Measurements from ENCODE around the gene ZMIZ1. TPM values are rescaled to one million over a fixed set of nuclear protein-coding genes. Genes with fewer than 3 reads are reported as not detected.
A peak's percentile ranks its signal among the peaks of the same experiment; 100 is the strongest.

The ZMIZ1 gene
- total and polyA plus RNA-seq, 2 experiments from 2014 or later: 9.2 to 30.9 TPM

DNA sequence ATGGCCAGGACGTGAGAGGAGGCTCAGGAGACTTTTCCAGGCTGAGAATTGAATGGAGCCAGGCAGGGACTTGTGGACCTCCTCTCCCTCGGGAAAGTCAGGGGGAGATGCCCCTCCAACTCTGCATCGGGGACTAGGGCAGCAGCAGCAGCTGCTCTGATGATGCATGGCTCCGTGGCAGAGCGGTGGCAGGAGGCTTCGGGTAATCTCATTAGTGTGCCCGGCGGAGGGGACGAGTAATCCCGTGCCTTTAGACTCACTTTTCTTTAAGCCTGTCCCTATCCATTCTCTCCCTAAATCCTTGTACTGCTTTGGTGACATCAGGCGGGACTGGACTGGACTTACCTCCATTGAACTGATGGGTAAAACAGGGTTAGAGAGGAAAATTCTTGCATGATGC lies 75.1 kb downstream of the ZMIZ1 start (continued):
- TF ChIP-seq NANOG (IDR thresholded peaks at IDR 0.05; ENCODE audit: borderline replicate concordance): no peak
- TF ChIP-seq, protein P1, sequence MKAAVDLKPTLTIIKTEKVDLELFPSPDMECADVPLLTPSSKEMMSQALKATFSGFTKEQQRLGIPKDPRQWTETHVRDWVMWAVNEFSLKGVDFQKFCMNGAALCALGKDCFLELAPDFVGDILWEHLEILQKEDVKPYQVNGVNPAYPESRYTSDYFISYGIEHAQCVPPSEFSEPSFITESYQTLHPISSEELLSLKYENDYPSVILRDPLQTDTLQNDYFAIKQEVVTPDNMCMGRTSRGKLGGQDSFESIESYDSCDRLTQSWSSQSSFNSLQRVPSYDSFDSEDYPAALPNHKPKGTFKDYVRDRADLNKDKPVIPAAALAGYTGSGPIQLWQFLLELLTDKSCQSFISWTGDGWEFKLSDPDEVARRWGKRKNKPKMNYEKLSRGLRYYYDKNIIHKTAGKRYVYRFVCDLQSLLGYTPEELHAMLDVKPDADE (IDR thresholded peaks at IDR 0.05): no peak

DNA sequence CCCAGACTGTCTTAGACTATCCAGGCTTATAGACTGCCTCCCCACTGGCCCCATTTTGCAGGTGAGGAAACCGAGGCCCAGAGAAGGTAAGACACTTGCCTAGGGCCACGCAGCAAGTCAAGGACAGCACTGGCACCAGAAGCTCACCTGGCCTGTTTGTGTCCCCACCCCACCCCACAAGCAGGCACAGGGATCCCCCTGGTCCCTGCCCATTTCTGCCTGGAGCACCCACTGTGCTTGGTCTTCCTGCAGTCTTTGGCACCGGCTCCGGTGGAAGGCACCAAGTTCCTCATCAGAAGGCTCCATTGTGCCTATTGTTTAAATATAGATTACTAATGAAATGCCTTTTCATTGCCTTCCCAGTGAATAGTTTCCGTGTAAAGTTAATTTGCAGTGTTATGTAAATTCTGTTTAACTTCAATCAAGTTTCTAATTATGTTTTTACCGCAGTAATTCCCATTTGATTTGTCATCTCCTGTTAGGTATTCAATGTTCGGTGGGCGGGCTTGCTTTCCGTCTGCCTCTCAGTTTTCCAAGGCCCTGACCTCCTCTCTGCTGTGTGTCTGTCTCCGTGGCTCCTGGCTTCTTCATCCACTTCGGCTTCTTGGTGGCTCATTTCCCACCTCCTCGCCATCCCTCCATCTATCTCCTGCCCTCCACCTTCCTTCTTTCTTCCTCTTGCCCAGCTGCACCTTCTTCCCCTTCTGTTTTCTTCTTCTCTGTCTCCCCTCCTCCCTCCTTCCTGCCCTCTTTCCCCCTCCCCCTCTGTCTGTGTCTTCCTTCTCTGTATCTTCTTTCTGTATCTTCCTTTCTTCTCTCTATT lies 75.8 kb downstream of the ZMIZ1 start:
- Mint-ChIP-seq H3K27me3 (ENCODE audit: insufficient read depth, low read depth, poor library complexity) (peaks cover 20% of the 10 kb centered on the region), H3K4me3 (peak overlapping the region; percentile 8; the same call in 1 of the 3 replicates), H3K4me1 (peaks cover 53% of the 10 kb centered on the region), H3K36me3 (ENCODE audit: low read depth) (peaks cover 16% of the 10 kb centered on the region), H3K9me3 (no peaks in the 10 kb centered on the region; the same call in 2 of the 3 replicates), H3K27ac (peak overlapping the region; percentile 41)
- H3K36me3 ChIP-seq (ENCODE audit: insufficient read depth): no peaks in the 10 kb centered on the region
- no peaks in the 10 kb centered on the region for H4K20me1 ChIP-seq (replicated peaks; ENCODE audit: insufficient read depth)
- H3K27me3 ChIP-seq (ENCODE audit: insufficient read depth): no peaks in the 10 kb centered on the region
- peaks cover 7% of the 10 kb centered on the region; the same call in 1 of the 2 replicates for H3K79me2 ChIP-seq (replicated peaks; ENCODE audit: insufficient read depth)
- H3K4me3 ChIP-seq: no peak overlapping the region
- H3K27ac ChIP-seq (ENCODE audit: low read depth): no peak overlapping the region
- no peak overlapping the region for H2AFZ ChIP-seq
- peak overlapping the region; percentile 64 for H3K4me2 ChIP-seq
- ATAC-seq (no peak), DNase-seq (ENCODE audit: low spot score) (no peak)
- H3K9me2 ChIP-seq (ENCODE audit: insufficient read depth): no peaks in the 10 kb centered on the region
- H3K4me1 ChIP-seq (ENCODE audit: insufficient read depth): peaks cover 31% of the 10 kb centered on the region
- no peaks in the 10 kb centered on the region for H3F3A ChIP-seq (replicated peaks; ENCODE audit: low read depth)
- no peak for TF ChIP-seq NANOG (IDR thresholded peaks at IDR 0.05; ENCODE audit: borderline replicate concordance)
- no peak for TF ChIP-seq STAT1 (IDR thresholded peaks at IDR 0.05; ENCODE audit: unreplicated experiment)
- TF ChIP-seq, protein P1 (IDR thresholded peaks at IDR 0.05): no peak
- TF ChIP-seq ZNF114 (CRISPR knock-in tag; IDR thresholded peaks at IDR 0.05): no peak
- no peak for TF ChIP-seq EZH2phosphoT487 (IDR thresholded peaks at IDR 0.05; ENCODE audit: unreplicated experiment)
- TF ChIP-seq, protein P2, sequence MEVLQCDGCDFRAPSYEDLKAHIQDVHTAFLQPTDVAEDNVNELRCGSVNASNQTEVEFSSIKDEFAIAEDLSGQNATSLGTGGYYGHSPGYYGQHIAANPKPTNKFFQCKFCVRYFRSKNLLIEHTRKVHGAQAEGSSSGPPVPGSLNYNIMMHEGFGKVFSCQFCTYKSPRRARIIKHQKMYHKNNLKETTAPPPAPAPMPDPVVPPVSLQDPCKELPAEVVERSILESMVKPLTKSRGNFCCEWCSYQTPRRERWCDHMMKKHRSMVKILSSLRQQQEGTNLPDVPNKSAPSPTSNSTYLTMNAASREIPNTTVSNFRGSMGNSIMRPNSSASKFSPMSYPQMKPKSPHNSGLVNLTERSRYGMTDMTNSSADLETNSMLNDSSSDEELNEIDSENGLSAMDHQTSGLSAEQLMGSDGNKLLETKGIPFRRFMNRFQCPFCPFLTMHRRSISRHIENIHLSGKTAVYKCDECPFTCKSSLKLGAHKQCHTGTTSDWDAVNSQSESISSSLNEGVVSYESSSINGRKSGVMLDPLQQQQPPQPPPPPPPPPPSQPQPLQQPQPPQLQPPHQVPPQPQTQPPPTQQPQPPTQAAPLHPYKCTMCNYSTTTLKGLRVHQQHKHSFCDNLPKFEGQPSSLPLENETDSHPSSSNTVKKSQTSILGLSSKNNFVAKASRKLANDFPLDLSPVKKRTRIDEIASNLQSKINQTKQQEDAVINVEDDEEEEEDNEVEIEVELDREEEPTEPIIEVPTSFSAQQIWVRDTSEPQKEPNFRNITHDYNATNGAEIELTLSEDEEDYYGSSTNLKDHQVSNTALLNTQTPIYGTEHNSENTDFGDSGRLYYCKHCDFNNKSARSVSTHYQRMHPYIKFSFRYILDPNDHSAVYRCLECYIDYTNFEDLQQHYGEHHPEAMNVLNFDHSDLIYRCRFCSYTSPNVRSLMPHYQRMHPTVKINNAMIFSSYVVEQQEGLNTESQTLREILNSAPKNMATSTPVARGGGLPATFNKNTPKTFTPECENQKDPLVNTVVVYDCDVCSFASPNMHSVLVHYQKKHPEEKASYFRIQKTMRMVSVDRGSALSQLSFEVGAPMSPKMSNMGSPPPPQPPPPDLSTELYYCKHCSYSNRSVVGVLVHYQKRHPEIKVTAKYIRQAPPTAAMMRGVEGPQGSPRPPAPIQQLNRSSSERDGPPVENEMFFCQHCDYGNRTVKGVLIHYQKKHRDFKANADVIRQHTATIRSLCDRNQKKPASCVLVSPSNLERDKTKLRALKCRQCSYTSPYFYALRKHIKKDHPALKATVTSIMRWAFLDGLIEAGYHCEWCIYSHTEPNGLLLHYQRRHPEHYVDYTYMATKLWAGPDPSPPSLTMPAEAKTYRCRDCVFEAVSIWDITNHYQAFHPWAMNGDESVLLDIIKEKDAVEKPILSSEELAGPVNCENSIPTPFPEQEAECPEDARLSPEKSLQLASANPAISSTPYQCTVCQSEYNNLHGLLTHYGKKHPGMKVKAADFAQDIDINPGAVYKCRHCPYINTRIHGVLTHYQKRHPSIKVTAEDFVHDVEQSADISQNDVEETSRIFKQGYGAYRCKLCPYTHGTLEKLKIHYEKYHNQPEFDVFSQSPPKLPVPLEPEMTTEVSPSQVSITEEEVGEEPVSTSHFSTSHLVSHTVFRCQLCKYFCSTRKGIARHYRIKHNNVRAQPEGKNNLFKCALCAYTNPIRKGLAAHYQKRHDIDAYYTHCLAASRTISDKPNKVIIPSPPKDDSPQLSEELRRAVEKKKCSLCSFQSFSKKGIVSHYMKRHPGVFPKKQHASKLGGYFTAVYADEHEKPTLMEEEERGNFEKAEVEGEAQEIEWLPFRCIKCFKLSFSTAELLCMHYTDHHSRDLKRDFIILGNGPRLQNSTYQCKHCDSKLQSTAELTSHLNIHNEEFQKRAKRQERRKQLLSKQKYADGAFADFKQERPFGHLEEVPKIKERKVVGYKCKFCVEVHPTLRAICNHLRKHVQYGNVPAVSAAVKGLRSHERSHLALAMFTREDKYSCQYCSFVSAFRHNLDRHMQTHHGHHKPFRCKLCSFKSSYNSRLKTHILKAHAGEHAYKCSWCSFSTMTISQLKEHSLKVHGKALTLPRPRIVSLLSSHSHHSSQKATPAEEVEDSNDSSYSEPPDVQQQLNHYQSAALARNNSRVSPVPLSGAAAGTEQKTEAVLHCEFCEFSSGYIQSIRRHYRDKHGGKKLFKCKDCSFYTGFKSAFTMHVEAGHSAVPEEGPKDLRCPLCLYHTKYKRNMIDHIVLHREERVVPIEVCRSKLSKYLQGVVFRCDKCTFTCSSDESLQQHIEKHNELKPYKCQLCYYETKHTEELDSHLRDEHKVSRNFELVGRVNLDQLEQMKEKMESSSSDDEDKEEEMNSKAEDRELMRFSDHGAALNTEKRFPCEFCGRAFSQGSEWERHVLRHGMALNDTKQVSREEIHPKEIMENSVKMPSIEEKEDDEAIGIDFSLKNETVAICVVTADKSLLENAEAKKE (CRISPR knock-in tag; IDR thresholded peaks at IDR 0.05): no peak
- no peak for TF ChIP-seq POLR2AphosphoS5 (IDR thresholded peaks at IDR 0.05; ENCODE audit: low read depth)
- no peak for TF ChIP-seq ZNF331 (CRISPR knock-in tag; IDR thresholded peaks at IDR 0.05; ENCODE audit: low read depth)
- TF ChIP-seq EZH2 (IDR thresholded peaks at IDR 0.05; ENCODE audit: low read depth, unreplicated experiment): no peak
- TF ChIP-seq, protein P3, sequence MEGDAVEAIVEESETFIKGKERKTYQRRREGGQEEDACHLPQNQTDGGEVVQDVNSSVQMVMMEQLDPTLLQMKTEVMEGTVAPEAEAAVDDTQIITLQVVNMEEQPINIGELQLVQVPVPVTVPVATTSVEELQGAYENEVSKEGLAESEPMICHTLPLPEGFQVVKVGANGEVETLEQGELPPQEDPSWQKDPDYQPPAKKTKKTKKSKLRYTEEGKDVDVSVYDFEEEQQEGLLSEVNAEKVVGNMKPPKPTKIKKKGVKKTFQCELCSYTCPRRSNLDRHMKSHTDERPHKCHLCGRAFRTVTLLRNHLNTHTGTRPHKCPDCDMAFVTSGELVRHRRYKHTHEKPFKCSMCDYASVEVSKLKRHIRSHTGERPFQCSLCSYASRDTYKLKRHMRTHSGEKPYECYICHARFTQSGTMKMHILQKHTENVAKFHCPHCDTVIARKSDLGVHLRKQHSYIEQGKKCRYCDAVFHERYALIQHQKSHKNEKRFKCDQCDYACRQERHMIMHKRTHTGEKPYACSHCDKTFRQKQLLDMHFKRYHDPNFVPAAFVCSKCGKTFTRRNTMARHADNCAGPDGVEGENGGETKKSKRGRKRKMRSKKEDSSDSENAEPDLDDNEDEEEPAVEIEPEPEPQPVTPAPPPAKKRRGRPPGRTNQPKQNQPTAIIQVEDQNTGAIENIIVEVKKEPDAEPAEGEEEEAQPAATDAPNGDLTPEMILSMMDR (conservative IDR thresholded peaks at IDR 0.05; ENCODE audit: low read depth in 2 of 2): no peak

Measured in GM23338 (cell line).